CD4-positive, alpha-beta T cell treated with Interferon alpha-2 for 1 hour (primary cell): ENCODE results near the gene F8A2.
A peak's percentile ranks its signal among the peaks of the same experiment; 100 is the strongest.
"Not testable (repeated sequence)": the region's sequence is repeated elsewhere in the genome, so short reads cannot be mapped to it uniquely, and the experiment has no call there.

ENCODE experiments used
- DNase-seq, 2 donors: peaks; one replicate each; pipeline ENCODE4 v3.0.0-alpha.2; 2020 to 2022

The F8A2 gene

DNA sequence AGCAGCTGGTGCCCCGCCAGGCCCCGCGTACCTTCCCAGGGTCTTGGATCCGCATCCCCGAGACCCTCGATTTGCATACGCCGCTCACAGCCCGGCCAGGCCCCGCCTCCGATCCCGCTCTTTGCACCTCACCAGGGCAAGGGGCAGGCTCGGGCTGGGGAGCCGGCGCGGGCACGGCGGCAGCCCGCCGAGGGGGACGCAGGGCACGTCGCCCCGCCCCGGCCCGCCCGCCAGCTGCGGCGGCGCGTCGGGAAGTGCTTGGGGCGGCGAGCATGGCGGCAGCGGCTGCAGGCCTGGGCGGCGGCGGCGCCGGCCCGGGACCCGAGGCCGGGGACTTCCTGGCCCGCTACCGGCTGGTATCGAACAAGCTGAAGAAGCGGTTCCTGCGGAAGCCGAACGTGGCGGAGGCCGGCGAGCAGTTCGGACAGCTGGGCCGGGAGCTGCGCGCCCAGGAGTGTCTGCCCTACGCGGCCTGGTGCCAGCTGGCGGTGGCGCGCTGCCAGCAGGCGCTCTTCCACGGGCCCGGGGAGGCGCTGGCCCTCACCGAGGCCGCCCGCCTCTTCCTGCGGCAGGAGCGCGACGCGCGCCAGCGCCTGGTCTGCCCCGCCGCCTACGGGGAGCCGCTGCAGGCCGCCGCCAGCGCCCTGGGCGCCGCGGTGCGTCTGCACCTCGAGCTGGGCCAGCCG lies at the start of gene F8A2:
Gene F8A2 (plus strand): TSS at position 253 of the 686 bp plus-strand sequence. CDS start 20 bp downstream, at position 273.
- not testable (repeated sequence) for DNase-seq

DNA sequence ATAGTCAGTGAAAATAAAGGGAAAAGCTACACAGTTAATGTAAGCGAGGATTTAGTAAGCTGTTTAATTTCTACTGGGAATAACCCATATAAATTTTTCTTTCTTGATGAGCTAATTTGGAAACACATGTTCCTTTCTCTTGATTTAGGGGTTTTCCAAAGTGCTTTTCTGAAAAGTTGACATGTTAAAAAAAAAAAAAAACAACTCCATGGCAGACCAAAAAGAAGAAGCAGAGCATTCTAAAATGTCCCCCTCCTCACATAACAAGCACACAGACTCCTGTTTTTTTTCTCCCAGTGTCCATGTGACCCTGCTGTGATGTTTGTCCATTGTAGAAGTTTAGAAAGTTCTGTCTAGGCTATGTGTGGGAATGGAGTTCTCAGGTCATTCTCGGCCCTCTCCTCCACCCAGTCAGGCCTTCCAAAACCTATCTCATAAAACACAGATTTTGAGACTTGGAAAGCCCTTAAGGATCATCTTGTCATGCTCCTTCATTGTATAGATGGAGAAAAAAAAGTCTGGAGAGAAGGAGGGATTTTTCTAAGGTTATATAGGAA lies 48.3 kb upstream of the F8A2 start:
- no peak for DNase-seq

DNA sequence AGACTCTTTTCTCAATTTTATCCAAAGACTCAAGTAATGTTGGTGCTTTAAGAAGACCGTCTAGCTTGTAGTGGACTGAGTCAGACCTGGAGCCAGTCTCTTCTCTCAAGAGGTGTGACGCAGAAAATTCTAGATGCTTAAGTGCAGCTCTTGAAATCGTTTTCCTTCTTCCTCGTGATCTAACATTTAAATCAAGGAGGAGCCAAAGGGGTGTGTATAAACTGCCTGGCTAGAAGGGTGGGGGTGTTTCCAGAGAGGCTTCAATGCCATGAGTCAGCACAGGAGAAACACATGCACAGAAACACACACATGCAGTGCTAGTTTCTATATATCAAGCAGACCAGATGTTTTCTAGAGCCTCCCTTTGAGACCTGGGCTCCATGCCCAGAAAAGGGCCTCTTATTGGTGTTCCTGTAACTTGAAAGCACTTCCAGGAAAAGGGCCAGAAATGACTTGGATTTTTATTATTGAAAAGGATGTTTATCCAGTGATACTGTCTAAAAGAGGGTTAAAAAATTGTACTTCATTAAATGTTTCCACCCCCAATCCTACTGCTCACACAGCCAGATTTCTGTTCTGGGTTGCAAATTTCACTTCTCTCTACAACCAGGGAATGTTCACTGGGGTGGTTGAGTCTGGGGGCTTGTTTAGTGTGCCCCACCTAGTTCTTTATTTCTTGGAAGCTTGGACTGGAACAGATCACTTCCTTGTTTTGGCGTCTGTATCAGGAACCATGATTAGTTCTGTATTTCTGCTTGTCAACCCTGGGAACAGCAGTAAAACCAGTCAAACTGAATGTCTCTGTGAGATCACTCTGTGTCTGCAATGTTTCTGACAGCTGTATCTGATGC lies 47.2 kb upstream of the F8A2 start, which contains the start of gene CLIC2:
Gene CLIC2 (minus strand): TSS at position 129 of the 851 bp plus-strand sequence. CDS start 187 bp downstream, outside the sequence.
- DNase-seq: peak in 1 of 2 donors; percentile 0

DNA sequence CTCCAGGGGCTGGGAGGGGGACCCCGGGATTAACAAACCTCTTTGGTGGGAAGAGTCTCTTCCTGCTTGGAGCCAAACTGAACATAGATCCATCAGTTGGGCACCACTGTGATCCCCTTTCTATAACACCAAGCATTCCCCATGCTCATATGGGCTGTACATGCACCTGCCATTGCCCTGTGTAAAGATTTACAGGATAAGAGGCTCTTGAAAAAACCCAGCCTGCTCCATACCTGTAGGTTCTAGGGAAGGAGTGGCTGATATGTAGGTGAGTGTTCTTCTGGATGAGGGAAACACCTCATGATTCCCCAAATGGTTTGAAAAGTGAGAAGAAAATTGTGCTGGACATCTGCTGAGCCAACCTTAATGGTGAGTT lies 46.6 kb upstream of the F8A2 start:
- not testable (repeated sequence) for DNase-seq

DNA sequence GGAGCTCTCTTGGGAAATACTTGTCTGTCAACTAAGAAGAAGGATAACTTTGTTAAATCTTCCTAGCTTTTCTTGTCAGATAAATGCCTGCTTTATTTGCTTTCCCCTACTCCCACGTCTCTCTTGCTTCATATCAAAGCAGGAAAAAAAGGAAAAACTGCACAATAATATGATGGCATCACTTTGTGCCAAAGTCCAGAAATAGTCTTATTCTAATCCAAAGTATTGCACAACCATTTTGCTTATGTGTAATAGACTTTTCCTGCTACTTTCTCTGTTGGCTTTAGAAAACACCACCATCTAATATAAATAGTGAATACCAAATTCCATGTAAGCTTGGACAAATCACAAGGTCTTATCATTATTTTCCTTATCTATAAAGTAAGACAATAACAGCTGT lies 36.2 kb upstream of the F8A2 start:
- not testable (repeated sequence) for DNase-seq

DNA sequence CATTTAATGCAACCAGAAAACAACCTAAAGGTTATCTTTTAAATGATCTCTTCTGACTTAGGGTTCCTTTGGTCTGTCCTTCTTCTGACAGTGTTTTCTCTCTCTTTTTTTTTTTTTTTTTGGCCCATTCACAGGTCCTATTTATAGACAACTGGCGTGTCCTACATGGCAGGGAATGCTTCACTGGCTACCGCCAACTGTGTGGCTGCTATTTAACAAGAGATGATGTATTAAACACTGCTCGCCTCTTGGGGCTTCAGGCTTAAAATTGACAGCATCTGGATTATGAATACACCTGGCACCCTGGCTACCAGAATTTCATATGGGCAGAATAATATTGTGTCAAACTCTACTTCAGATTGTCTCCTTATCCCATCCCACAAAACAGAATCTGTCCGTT lies 32.4 kb upstream of the F8A2 start:
- not testable (repeated sequence) for DNase-seq

DNA sequence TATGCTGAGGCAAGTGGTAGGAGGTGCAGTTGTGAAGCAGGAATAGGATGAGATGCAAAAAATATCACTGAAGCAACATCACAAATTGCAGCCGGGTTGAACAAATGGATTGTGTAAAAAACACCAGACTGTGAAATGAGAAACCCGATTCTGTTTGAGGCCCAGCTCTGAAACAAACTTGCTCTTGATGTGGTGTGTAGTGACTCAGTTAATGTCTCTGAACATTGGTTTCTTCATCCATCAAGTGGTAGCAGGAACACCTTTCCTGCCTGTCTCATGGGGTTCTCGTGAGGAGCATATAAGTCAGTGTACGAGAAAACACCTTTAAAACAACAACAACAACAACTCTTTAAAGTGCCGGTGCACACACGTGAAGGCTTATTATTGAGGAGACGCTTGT lies 18.2 kb upstream of the F8A2 start:
- DNase-seq: not testable (repeated sequence)

DNA sequence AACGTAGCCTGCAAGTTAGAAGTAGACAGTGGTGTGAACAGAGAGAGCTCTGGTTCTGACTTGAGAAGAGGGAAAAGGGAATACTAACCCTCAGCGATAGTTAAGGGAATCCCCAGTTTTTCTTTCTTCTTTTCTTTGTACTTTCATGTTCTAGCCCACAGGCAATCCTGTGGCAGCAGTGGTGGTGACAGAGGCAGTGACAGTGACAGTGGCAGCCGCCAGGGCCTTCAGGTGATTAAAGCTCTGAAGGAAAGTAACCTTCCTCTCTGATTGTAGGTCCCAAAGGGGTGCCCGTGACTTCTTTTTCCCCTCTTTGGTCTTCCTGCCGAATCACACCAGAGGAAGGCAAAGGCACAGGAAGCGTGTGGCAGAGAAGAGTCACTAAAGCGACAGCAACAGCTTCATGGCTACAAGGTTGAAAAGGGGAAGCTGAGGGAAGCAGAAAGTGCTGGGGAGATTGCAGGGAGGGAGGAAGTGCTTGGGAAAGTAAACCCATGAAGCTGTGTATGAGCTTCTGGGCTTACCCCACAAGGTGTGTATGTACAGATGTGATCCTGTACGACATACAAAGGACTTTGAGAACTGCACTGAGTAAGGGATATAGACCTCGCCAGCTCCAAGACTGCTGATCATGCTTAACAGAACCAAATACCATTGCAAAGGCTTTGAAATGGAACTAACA lies 8.0 kb upstream of the F8A2 start:
- not testable (repeated sequence) for DNase-seq

DNA sequence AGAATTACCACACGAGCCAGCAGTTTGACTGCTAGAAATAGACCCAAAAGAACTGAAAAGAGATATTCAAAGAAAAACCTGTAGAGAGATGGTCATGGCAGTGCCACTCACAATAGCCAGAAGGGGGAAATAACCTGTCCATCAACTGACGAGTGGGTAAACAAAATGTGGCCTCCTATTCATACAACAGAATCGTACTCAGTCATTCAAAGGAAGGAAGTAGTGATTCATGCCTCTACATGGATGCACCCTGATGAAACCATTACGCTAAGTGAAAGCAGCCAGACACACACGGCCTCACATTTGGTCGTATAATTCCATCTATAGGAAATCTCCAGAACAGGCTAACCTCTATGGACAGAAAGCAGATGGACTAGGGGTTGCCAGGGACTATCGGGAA lies 2.1 kb upstream of the F8A2 start:
- not testable (repeated sequence) for DNase-seq

DNA sequence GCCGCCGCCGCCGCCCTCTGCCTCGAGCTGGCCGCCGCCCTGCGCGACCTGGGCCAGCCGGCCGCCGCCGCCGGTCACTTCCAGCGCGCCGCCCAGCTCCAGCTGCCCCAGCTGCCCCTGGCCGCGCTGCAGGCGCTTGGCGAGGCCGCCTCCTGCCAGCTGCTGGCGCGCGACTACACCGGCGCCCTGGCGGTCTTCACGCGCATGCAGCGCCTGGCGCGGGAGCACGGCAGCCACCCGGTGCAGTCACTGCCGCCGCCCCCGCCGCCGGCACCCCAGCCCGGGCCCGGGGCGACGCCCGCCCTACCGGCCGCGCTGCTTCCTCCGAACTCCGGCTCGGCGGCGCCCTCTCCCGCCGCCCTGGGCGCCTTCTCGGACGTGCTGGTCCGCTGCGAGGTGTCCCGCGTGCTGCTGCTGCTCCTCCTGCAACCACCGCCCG lies 653 bp downstream of the F8A2 start:
- DNase-seq: not testable (repeated sequence)

DNA sequence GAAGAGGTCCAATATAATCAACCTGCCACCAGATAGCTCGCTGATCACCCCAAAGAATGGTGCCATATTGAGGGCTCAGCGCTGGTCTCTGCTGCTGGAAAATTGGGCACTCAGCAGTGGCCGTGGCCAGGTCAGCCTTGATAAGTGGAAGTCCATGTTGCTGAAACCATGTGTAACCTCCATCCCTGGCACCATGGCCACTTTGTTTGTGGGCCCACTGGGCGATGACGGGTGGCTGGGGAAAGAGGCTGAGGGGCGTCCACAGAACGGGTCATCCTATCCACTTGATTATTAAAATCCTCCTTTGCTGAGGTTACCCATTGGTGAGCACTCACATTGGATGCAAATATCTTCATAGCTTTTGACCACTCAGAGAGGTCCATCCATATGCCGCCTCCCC lies 7.7 kb downstream of the F8A2 start:
- DNase-seq: no peak

DNA sequence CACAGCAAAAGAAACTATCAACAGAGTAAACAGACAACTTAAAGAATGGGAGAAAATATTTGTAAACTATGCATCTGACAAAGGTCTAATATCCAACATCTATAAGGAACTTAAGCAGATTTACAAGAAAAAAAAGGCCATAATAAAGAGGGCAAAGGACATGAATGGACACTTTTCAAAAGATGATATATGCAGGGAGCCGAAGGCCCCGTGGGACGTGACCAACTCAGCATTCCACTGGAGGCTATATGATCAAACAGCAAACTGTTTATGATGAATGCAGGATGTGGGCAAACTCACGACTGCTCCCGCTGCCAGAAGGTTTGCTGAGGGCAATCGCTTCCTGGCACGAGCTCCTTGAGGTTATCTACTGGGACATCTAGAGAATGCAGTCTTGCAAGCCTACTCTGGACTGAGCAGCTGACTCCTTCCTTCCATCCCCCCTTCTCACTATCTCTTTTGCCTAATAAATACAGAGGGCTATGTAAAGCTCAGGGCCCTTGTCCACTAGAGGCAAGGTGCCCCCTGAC lies 12.9 kb downstream of the F8A2 start:
- DNase-seq: peak in 1 of 2 donors; percentile 13

DNA sequence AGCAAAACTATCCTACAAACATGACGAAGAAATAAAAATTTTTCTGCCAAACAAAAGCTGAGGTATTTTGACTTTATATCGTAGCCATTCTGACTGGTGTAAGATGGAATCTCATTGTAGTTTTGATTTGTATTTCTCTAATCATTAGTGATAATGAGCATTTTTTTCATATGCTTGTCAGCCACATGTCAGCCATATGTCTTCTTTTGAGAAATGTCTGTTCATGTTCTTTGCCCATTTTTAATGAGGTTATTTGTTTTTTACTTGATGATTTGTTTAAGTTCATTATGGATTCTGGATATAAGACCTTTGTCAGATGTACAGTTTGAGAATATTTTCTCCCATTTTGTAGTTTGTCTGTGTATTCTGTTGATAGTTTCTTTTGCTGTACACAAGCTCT lies 24.5 kb downstream of the F8A2 start:
- DNase-seq: no peak

DNA sequence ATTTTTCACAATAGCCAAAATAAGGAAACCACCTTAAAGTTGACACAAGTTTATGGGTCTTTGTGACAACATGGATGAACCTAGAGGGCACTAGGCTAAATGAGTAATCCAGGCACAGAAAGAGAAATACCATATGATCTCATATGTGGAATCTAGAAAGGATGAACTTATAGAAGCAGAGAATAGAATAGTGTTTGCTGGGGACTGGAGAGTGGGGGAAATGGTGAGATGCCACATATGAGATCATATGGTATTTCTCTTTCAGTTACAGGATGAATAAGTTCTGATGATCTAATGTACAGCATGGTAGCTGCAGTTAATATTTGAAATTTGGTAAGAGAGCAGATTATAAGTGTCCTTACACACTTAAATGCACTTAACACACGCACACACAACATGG lies 35.9 kb downstream of the F8A2 start:
- no peak for DNase-seq
